ENCODE measurements around the gene ZNF608. TPM values are rescaled to one million over a fixed set of nuclear protein-coding genes. Genes with fewer than 3 reads are reported as not detected.

ZNF608 gene
- total RNA-seq, 4 donors from 2014 or later = 16.3 to 34.8 (median 23.7) TPM

- 87 to 90% methylated on average over 3 of the region's 3 CpGs for WGBS, 2 donors
- Histone ChIP-seq H3K27ac (no peak overlapping the region), H3K36me3 (no peaks in the 10 kb centered on the region), H3K4me3 (no peak overlapping the region), H3K9me3 (no peaks in the 10 kb centered on the region), H3K27me3 (no peaks in the 10 kb centered on the region), H3K4me1 (no peaks in the 10 kb centered on the region)
- DNase-seq (ENCODE audit: low spot score in 2 of 2) = no peak
- TF ChIP-seq EP300 (IDR thresholded peaks at IDR 0.05) (no peak), CTCF (IDR thresholded peaks at IDR 0.05) (no peak), POLR2A (IDR thresholded peaks at IDR 0.05) (no peak)
Measured at GRCh38 chr5:124790301-124790894, 44.0 kb upstream of the ZNF608 start.

GRCh38 chr5:124789104-124789605, 42.7 kb upstream of the ZNF608 start:
- DNase-seq (ENCODE audit: low spot score in 2 of 2) = no peak
- no peaks in the 10 kb centered on the region for H3K27me3 ChIP-seq
- no peaks in the 10 kb centered on the region for H3K36me3 ChIP-seq
- no peaks in the 10 kb centered on the region for H3K4me1 ChIP-seq
- TF ChIP-seq EP300 (IDR thresholded peaks at IDR 0.05) (no peak), POLR2A (IDR thresholded peaks at IDR 0.05) (no peak), CTCF (IDR thresholded peaks at IDR 0.05) (no peak)
- H3K27ac ChIP-seq = no peak overlapping the region
- H3K4me3 ChIP-seq = no peak overlapping the region
- WGBS, 2 donors = 84 to 90% methylated on average over 4 of the region's 4 CpGs
- no peaks in the 10 kb centered on the region for H3K9me3 ChIP-seq

- peak in 1 of 2 donors; percentile 63 for TF ChIP-seq EP300 (IDR thresholded peaks at IDR 0.05)
- TF ChIP-seq CTCF (IDR thresholded peaks at IDR 0.05) = no peak
- no peak for TF ChIP-seq POLR2A (IDR thresholded peaks at IDR 0.05)
- no peak for DNase-seq (ENCODE audit: low spot score in 2 of 2)
- 77 to 87% methylated on average over 2 of the region's 2 CpGs for WGBS, 2 donors
- Histone ChIP-seq H3K9me3 (peaks cover 0 to 5% (median 0%) of the 10 kb centered on the region in 4 donors), H3K4me3 (no peak overlapping the region), H3K4me1 (no peaks in the 10 kb centered on the region), H3K36me3 (no peaks in the 10 kb centered on the region), H3K27me3 (no peaks in the 10 kb centered on the region), H3K27ac (no peak overlapping the region)
Measured at GRCh38 chr5:124783794-124784193, 37.4 kb upstream of the ZNF608 start.

GRCh38 chr5:124783285-124783684, 36.8 kb upstream of the ZNF608 start:
- H3K27me3 ChIP-seq = no peaks in the 10 kb centered on the region
- DNase-seq (ENCODE audit: low spot score in 2 of 2) = no peak
- H3K9me3 ChIP-seq = peaks cover 0 to 5% (median 0%) of the 10 kb centered on the region in 4 donors
- H3K36me3 ChIP-seq = no peaks in the 10 kb centered on the region
- no peak overlapping the region for H3K27ac ChIP-seq
- H3K4me1 ChIP-seq = no peaks in the 10 kb centered on the region
- 97 to 100% methylated on average over 3 of the region's 3 CpGs for WGBS, 2 donors
- TF ChIP-seq POLR2A (IDR thresholded peaks at IDR 0.05) (no peak), EP300 (IDR thresholded peaks at IDR 0.05) (no peak), CTCF (IDR thresholded peaks at IDR 0.05) (no peak)
- H3K4me3 ChIP-seq = no peak overlapping the region

- WGBS, 2 donors = 96 to 100% methylated on average over 1 of the region's 1 CpG
- Histone ChIP-seq H3K36me3 (no peaks in the 10 kb centered on the region), H3K27me3 (no peaks in the 10 kb centered on the region), H3K4me1 (no peaks in the 10 kb centered on the region), H3K4me3 (no peak overlapping the region), H3K9me3 (peaks cover 0 to 5% (median 0%) of the 10 kb centered on the region in 4 donors), H3K27ac (no peak overlapping the region)
- TF ChIP-seq POLR2A (IDR thresholded peaks at IDR 0.05) = no peak
- TF ChIP-seq EP300 (IDR thresholded peaks at IDR 0.05) = no peak
- TF ChIP-seq CTCF (IDR thresholded peaks at IDR 0.05) = no peak
- no peak for DNase-seq (ENCODE audit: low spot score in 2 of 2)
Measured at GRCh38 chr5:124782262-124782661, 35.8 kb upstream of the ZNF608 start.

Data from tibial nerve (tissue), 4 donors.